Measurements from ENCODE around the gene RXRB. TPM values are rescaled to one million over a fixed set of nuclear protein-coding genes. Genes with fewer than 3 reads are reported as not detected.

RXRB gene
- total RNA-seq, 1 experiment from 2014 or later, result 49.9 TPM

DNA sequence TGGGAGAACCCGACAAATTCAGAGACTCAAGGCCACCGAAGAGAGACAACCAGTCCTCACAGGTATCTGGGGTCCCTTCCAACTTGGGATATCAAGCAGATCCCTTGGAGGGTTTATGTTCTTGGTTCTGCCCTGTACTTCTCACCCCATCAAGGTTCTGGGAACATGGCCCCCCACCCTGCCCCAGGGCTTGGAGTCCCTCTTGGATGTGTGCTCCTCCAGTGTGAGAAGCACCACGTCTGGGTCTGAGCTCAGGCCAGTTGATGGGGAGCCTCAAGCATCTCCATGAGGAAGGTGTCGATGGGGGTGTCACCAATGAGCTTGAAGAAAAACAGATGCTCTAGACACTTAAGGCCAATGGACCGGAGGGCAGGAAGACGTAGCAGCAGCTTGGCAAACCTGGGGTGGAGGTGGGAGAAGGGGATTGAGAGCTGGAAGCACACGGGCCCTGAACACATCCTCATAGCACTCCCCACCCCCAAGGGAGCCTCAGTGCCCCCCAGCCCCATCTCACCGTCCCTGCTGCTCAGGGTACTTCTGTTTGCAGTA, 6.0 kb downstream of the RXRB start:
- ChIA-PET RAD21 (ENCODE audit: low non-redundant PET in 1 of 2, low total read pairs in 2 of 2, uncharacterized antibody in 2 of 2, unreplicated experiment in 2 of 2) (no interaction called here), POLR2A (no interaction called here)
- no peak for ATAC-seq

DNA sequence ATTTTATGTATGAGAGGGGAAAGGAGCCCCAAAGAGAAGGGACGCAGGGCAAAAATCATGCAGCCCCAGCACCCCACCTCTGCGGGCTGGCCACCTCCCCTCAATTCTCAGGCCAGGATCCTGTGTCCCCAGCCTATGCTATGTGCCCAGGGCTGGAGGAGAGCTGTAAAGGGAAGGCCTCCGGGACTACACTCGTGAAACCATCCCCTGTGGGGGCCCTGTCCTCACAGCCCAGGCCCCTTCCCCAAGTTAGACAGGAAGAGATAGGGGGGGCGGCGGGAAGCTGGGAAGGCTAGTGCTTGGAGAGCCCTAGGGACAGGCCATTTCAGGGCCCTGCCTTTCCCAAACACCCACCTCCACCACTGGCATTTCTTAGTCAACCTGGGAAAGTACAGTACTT, 6.8 kb downstream of the RXRB start:
- no peak overlapping the region for H3K27ac ChIP-seq (ENCODE audit: low read depth, low read length)
- ATAC-seq, result no peak
- H3K4me2 ChIP-seq (ENCODE audit: low read length), result no peak overlapping the region
- peaks cover 21% of the 10 kb centered on the region; the same call in 1 of the 2 replicates for H3K79me2 ChIP-seq (ENCODE audit: insufficient read depth, low read length)
- peaks cover 20 to 28% of the 10 kb centered on the region in 2 experiments; a peak in 3 of 4 replicates for H3K36me3 ChIP-seq (ENCODE audit: control insufficient read depth in 1 of 2, insufficient read depth in 2 of 2, low read length in 2 of 2)
- H3K4me1 ChIP-seq (ENCODE audit: control insufficient read depth in 1 of 2, insufficient read depth in 2 of 2, low read length in 2 of 2), result peaks cover 11 to 16% of the 10 kb centered on the region in 2 experiments; a peak in 3 of 4 replicates
- no peaks in the 10 kb centered on the region for H3K9me3 ChIP-seq (ENCODE audit: control insufficient read depth in 1 of 2, insufficient read depth in 1 of 2, low read depth in 1 of 2, low read length in 2 of 2)
- no peaks in the 10 kb centered on the region for H3K9me2 ChIP-seq (ENCODE audit: insufficient read depth)
- no peaks in the 10 kb centered on the region for H3K27me3 ChIP-seq (ENCODE audit: insufficient read depth, low read length)
- CTCF ChIA-PET, result no interaction called here
- H4K20me1 ChIP-seq (ENCODE audit: insufficient read depth), result no peaks in the 10 kb centered on the region
- DNase-seq (ENCODE audit: low read depth, low spot score), result no peak
- no peak overlapping the region for H3K9ac ChIP-seq (ENCODE audit: low read length)
- RAD21 ChIA-PET (ENCODE audit: low non-redundant PET in 1 of 2, low total read pairs in 2 of 2, uncharacterized antibody in 2 of 2, unreplicated experiment in 2 of 2), result no interaction called here
- BruUV-seq (replicated peaks), result no TSS peak
- no peak overlapping the region for H3K4me3 ChIP-seq (replicated peaks in 1 of 2; ENCODE audit: low read depth in 1 of 2, low read length in 2 of 2)
- intact Hi-C loops (cut with micrococcal nuclease), result no loop called here
- H2AFZ ChIP-seq (ENCODE audit: low read depth, low read length, poor library complexity, severe bottlenecking), result no peak overlapping the region
- POLR2A ChIA-PET, result no interaction called here
- no peak for TF ChIP-seq JUND (IDR thresholded peaks at IDR 0.05)
- TF ChIP-seq EGR1 (IDR thresholded peaks at IDR 0.05; ENCODE audit: low read depth), result no peak
- no peak for TF ChIP-seq POLR2A (IDR thresholded peaks at IDR 0.05; ENCODE audit: borderline replicate concordance, extremely low read depth, insufficient read depth, insufficient read length)
- TF ChIP-seq ZNF274 (IDR thresholded peaks at IDR 0.05; ENCODE audit: low read depth, low read length), result no peak
- no peak for TF ChIP-seq SIN3A (IDR thresholded peaks at IDR 0.05; ENCODE audit: low read depth)
- no peak for TF ChIP-seq CEBPB (IDR thresholded peaks at IDR 0.05; ENCODE audit: low read depth)
- TF ChIP-seq SP1 (IDR thresholded peaks at IDR 0.05; ENCODE audit: low read depth), result no peak

More for the DNA sequence above, 6.0 kb downstream of the RXRB start:
- Histone ChIP-seq H3K4me1 (ENCODE audit: control insufficient read depth in 1 of 2, insufficient read depth in 2 of 2, low read length in 2 of 2) (peaks cover 15 to 24% of the 10 kb centered on the region in 2 experiments; a peak in 3 of 4 replicates), H2AFZ (ENCODE audit: low read depth, low read length, poor library complexity, severe bottlenecking) (no peak overlapping the region), H4K20me1 (ENCODE audit: insufficient read depth) (no peaks in the 10 kb centered on the region), H3K9me2 (ENCODE audit: insufficient read depth) (no peaks in the 10 kb centered on the region), H3K36me3 (ENCODE audit: control insufficient read depth in 1 of 2, insufficient read depth in 2 of 2, low read length in 2 of 2) (peaks cover 20 to 28% of the 10 kb centered on the region in 2 experiments; a peak in 3 of 4 replicates), H3K79me2 (ENCODE audit: insufficient read depth, low read length) (peaks cover 29% of the 10 kb centered on the region), H3K9me3 (ENCODE audit: control insufficient read depth in 1 of 2, insufficient read depth in 1 of 2, low read depth in 1 of 2, low read length in 2 of 2) (no peaks in the 10 kb centered on the region), H3K27ac (ENCODE audit: low read depth, low read length) (no peak overlapping the region), H3K27me3 (ENCODE audit: insufficient read depth, low read length) (no peaks in the 10 kb centered on the region), H3K4me2 (ENCODE audit: low read length) (no peak overlapping the region), H3K9ac (ENCODE audit: low read length) (no peak overlapping the region), H3K4me3 (replicated peaks in 1 of 2; ENCODE audit: low read depth in 1 of 2, low read length in 2 of 2) (no peak overlapping the region)
- intact Hi-C loops (cut with micrococcal nuclease), result no loop called here
- CTCF ChIA-PET, result interaction anchor here (1.1 kb wide), 1 partner anchor 210 kb away, joined by 3 read pairs; no protein-coding TSS in a partner anchor
- no TSS peak for BruUV-seq (replicated peaks)
- no peak for DNase-seq (ENCODE audit: low read depth, low spot score)
- TF ChIP-seq, protein P1, sequence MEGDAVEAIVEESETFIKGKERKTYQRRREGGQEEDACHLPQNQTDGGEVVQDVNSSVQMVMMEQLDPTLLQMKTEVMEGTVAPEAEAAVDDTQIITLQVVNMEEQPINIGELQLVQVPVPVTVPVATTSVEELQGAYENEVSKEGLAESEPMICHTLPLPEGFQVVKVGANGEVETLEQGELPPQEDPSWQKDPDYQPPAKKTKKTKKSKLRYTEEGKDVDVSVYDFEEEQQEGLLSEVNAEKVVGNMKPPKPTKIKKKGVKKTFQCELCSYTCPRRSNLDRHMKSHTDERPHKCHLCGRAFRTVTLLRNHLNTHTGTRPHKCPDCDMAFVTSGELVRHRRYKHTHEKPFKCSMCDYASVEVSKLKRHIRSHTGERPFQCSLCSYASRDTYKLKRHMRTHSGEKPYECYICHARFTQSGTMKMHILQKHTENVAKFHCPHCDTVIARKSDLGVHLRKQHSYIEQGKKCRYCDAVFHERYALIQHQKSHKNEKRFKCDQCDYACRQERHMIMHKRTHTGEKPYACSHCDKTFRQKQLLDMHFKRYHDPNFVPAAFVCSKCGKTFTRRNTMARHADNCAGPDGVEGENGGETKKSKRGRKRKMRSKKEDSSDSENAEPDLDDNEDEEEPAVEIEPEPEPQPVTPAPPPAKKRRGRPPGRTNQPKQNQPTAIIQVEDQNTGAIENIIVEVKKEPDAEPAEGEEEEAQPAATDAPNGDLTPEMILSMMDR (IDR thresholded peaks at IDR 0.05 in 2 of 3, conservative IDR thresholded peaks at IDR 0.05 in 1 of 3; ENCODE audit: borderline replicate concordance in 1 of 3, insufficient read depth in 1 of 3, low read depth in 2 of 3, low read length in 2 of 3), result no peak
- no peak for TF ChIP-seq POLR2AphosphoS5 (IDR thresholded peaks at IDR 0.05; ENCODE audit: low read depth, low read length)
- TF ChIP-seq EZH2 (IDR thresholded peaks at IDR 0.05), result no peak
- no peak for TF ChIP-seq SRF (IDR thresholded peaks at IDR 0.05; ENCODE audit: low read depth)
- TF ChIP-seq TCF7L2 (IDR thresholded peaks at IDR 0.05; ENCODE audit: borderline replicate concordance, extremely low read depth, insufficient read depth, insufficient read length), result no peak
- TF ChIP-seq SIN3A (IDR thresholded peaks at IDR 0.05; ENCODE audit: low read depth), result no peak
- no peak for TF ChIP-seq SP1 (IDR thresholded peaks at IDR 0.05; ENCODE audit: low read depth)
- no peak for TF ChIP-seq ELF1 (IDR thresholded peaks at IDR 0.05; ENCODE audit: borderline replicate concordance, low read depth)

All from HCT116 (cell line).